Measurements from ENCODE around the gene SNX17.
A peak's percentile ranks its signal among the peaks of the same experiment; 100 is the strongest.
"Not testable (repeated sequence)": the region's sequence is repeated elsewhere in the genome, so short reads cannot be mapped to it uniquely, and the experiment has no call there.

Gene SNX17

GRCh38 chr2:27390822-27391679 lies 20.6 kb downstream of the SNX17 start:
- FAIRE-seq: no peak
- DNase-seq (ENCODE audit: insufficient read length, low spot score): no peak

GRCh38 chr2:27393225-27393624 lies 22.8 kb downstream of the SNX17 start:
- no peak for DNase-seq (ENCODE audit: insufficient read length, low spot score)
- FAIRE-seq: no peak

GRCh38 chr2:27398962-27399361 lies 28.5 kb downstream of the SNX17 start:
- DNase-seq (ENCODE audit: insufficient read length, low spot score) (no peak), FAIRE-seq (no peak)

- FAIRE-seq: no peak
- no peak for DNase-seq (ENCODE audit: insufficient read length, low spot score)
These were observed 30.1 kb downstream of the SNX17 start for GRCh38 chr2:27400348-27401135.

GRCh38 chr2:27407798-27408491 lies 37.5 kb downstream of the SNX17 start:
- FAIRE-seq: peak; percentile 67
- no peak for DNase-seq (ENCODE audit: insufficient read length, low spot score)

GRCh38 chr2:27408601-27409320 lies 38.3 kb downstream of the SNX17 start:
- FAIRE-seq: no peak
- no peak for DNase-seq (ENCODE audit: insufficient read length, low spot score)

GRCh38 chr2:27409321-27410073 lies 39.1 kb downstream of the SNX17 start, which contains the start of gene PPM1G:
Gene PPM1G, minus strand, starts transcription at chr2:27409591. Its CDS starts 169 bp downstream, at chr2:27409422.
- peak; percentile 67 for FAIRE-seq

GRCh38 chr2:27412419-27413152 lies 42.2 kb downstream of the SNX17 start:
- DNase-seq (ENCODE audit: insufficient read length, low spot score): no peak
- FAIRE-seq: no peak

More at GRCh38 chr2:27409321-27410073, 39.1 kb downstream of the SNX17 start, which contains the start of gene PPM1G:
- peak; percentile 88 for DNase-seq (ENCODE audit: insufficient read length, low spot score)

GRCh38 chr2:27416151-27416550 lies 45.7 kb downstream of the SNX17 start:
- FAIRE-seq (no peak), DNase-seq (ENCODE audit: insufficient read length, low spot score) (no peak)

- no peak for DNase-seq (ENCODE audit: insufficient read length, low spot score)
- no peak for FAIRE-seq
These were observed 50.6 kb downstream of the SNX17 start for GRCh38 chr2:27420996-27421395.

- FAIRE-seq: no peak
- no peak for DNase-seq (ENCODE audit: insufficient read length, low spot score)
These were observed 51.3 kb downstream of the SNX17 start for GRCh38 chr2:27421660-27422250.

GRCh38 chr2:27422958-27423357 lies 52.5 kb downstream of the SNX17 start:
- FAIRE-seq (no peak), DNase-seq (ENCODE audit: insufficient read length, low spot score) (no peak)

- not testable (repeated sequence) for FAIRE-seq; DNase-seq (ENCODE audit: insufficient read length, low spot score)
These were observed 54.6 kb downstream of the SNX17 start for GRCh38 chr2:27425039-27425438.

Measured in GM19239 (cell line).